GM18951 (cell line): Measurements from ENCODE around the gene TAS2R46.
"Not testable (repeated sequence)": the region's sequence is repeated elsewhere in the genome, so short reads cannot be mapped to it uniquely, and the experiment has no call there.

Experiments used
- POLR2A ChIP-seq: IDR thresholded peaks from 4 replicates; pipeline ENCODE4 v1.6.1; 2011; ENCODE audit warnings: mild to moderate bottlenecking; ENCODE audit not compliant: insufficient read length, insufficient read depth; ENCODE audit errors: extremely low read depth
- in situ Hi-C: fragments of 300-500 bp; cut with MboI; formaldehyde crosslinking; loops from one replicate; pipeline ENCODE4 v1.12.0; 2022; ENCODE audit warnings: low sequenced_read_pairs, mixed read lengths, inconsistent platforms; ENCODE audit not compliant: unreplicated experiment

The TAS2R46 gene

GRCh38 chr12:11069854-11070365 lies 7.8 kb upstream of the TAS2R46 start:
- TF ChIP-seq POLR2A, result no peak
- in situ Hi-C loops, result loop anchor here (5.0 kb wide), 1 partner anchor 53 kb away; no protein-coding TSS in a partner anchor

- no peak for TF ChIP-seq POLR2A
- in situ Hi-C loops, result no loop called here
Measured at GRCh38 chr12:11067514-11067913, 5.4 kb upstream of the TAS2R46 start.

GRCh38 chr12:11059784-11060183 lies 2.3 kb downstream of the TAS2R46 start:
- in situ Hi-C loops, result no loop called here
- no peak for TF ChIP-seq POLR2A

- TF ChIP-seq POLR2A, result no peak
Measured at GRCh38 chr12:11059041-11059440, 3.1 kb downstream of the TAS2R46 start.

GRCh38 chr12:11055306-11055705 lies 6.8 kb downstream of the TAS2R46 start:
- TF ChIP-seq POLR2A, result no peak
- in situ Hi-C loops, result no loop called here

More at GRCh38 chr12:11059041-11059440, 3.1 kb downstream of the TAS2R46 start:
- in situ Hi-C loops, result no loop called here

GRCh38 chr12:11049806-11050531 lies 12.1 kb downstream of the TAS2R46 start:
- in situ Hi-C loops, result not testable (repeated sequence)

GRCh38 chr12:11041366-11041765 lies 20.7 kb downstream of the TAS2R46 start:
- in situ Hi-C loops, result not testable (repeated sequence)

GRCh38 chr12:11040162-11040561 lies 21.9 kb downstream of the TAS2R46 start:
- in situ Hi-C loops, result no loop called here
- no peak for TF ChIP-seq POLR2A

- in situ Hi-C loops, result no loop called here
Measured at GRCh38 chr12:11039171-11039570, 22.9 kb downstream of the TAS2R46 start.

GRCh38 chr12:11033959-11034358 lies 28.1 kb downstream of the TAS2R46 start:
- in situ Hi-C loops, result not testable (repeated sequence)

More at GRCh38 chr12:11039171-11039570, 22.9 kb downstream of the TAS2R46 start:
- no peak for TF ChIP-seq POLR2A

- in situ Hi-C loops, result no loop called here
Measured at GRCh38 chr12:11031307-11031706, 30.8 kb downstream of the TAS2R46 start, which contains the start of gene TAS2R31. Gene TAS2R31, minus strand, starts transcription at chr12:11031407. Its CDS starts 72 bp downstream, at chr12:11031335.

GRCh38 chr12:11026118-11026517 lies 36.0 kb downstream of the TAS2R46 start:
- TF ChIP-seq POLR2A, result no peak
- in situ Hi-C loops, result no loop called here

More at GRCh38 chr12:11031307-11031706, 30.8 kb downstream of the TAS2R46 start, which contains the start of gene TAS2R31:
- no peak for TF ChIP-seq POLR2A

GRCh38 chr12:11023387-11023786 lies 38.7 kb downstream of the TAS2R46 start:
- in situ Hi-C loops, result no loop called here
- no peak for TF ChIP-seq POLR2A

GRCh38 chr12:11022520-11022919 lies 39.6 kb downstream of the TAS2R46 start, which contains the start of gene TAS2R19:
Gene TAS2R19, minus strand, starts transcription at chr12:11022620. Its CDS starts 49 bp downstream, at chr12:11022571.
- no peak for TF ChIP-seq POLR2A
- in situ Hi-C loops, result no loop called here
